PC-9 (cell line): ENCODE data around the gene ROBO1. TPM values are rescaled to one million over a fixed set of nuclear protein-coding genes. Genes with fewer than 3 reads are reported as not detected.
"Not testable (repeated sequence)": the region's sequence is repeated elsewhere in the genome, so short reads cannot be mapped to it uniquely, and the experiment has no call there.

Source experiments
- BruUV-seq: library from RNA; stranded (reverse); fragments of 400-500 nt; replicated peaks from 2 replicates; lab custom pipeline; 2021; lab: Mats Ljungman, UMichigan
- CTCF ChIA-PET: fragments of 300-600 bp; sonication (Branson Sonifier 250); formaldehyde crosslinking; loops from one replicate; lab custom pipeline; 2022; ENCODE audit warnings: antibody characterized with exemption; lab: Charles Lee
- POLR2A ChIA-PET: fragments of 300-600 bp; sonication (Branson Sonifier 250); formaldehyde crosslinking; loops from one replicate; lab custom pipeline; 2022; ENCODE audit warnings: antibody characterized with exemption; ENCODE audit not compliant: unreplicated experiment; lab: Charles Lee
- DNase-seq, 2 experiments: peaks; one replicate each; pipeline versions ENCODE4 v3.0.0 to v3.0.0-alpha.2; 2015 to 2022; ENCODE audit warnings: mixed read lengths in 1 of 2
- H2AFZ ChIP-seq: fragments of 200-600 bp; sonication (generic); 2 replicates; pipeline ENCODE4 v1.8.1; 2017; ENCODE audit warnings: antibody characterized with exemption
- H3F3A ChIP-seq: fragments of 200-600 bp; sonication (generic); 2 replicates; pipeline ENCODE4 v1.8.1; 2017; ENCODE audit warnings: antibody characterized with exemption, mild to moderate bottlenecking, low read depth; ENCODE audit not compliant: insufficient read depth
- H3K27ac ChIP-seq: fragments of 200-600 bp; sonication (generic); 2 replicates; pipeline ENCODE4 v1.6.1; 2016; ENCODE audit warnings: mixed run types
- H3K27me3 ChIP-seq: fragments of 200-600 bp; sonication (generic); 2 replicates; pipeline ENCODE4 v1.6.1; 2016; ENCODE audit warnings: low read depth, mixed run types; ENCODE audit not compliant: insufficient read depth
- H3K36me3 ChIP-seq: fragments of 200-600 bp; sonication (generic); 2 replicates; pipeline ENCODE4 v1.6.1; 2016; ENCODE audit warnings: low read depth, mixed run types
- H3K4me1 ChIP-seq: fragments of 200-600 bp; sonication (generic); replicated peaks from 2 replicates; pipeline ENCODE4 v1.6.1; 2016; ENCODE audit warnings: mixed run types; ENCODE audit not compliant: insufficient read depth
- H3K4me2 ChIP-seq: fragments of 200-600 bp; sonication (generic); 2 replicates; pipeline ENCODE4 v1.6.1; 2017; ENCODE audit warnings: mixed run types
- H3K4me3 ChIP-seq: fragments of 200-600 bp; sonication (generic); 2 replicates; pipeline ENCODE4 v1.6.1; 2016; ENCODE audit warnings: mixed run types
- H3K79me2 ChIP-seq: fragments of 200-600 bp; sonication (generic); 2 replicates; pipeline ENCODE4 v1.6.1; 2017; ENCODE audit warnings: low read depth, mixed run types
- H3K9me2 ChIP-seq: fragments of 200-600 bp; sonication (generic); 2 replicates; pipeline ENCODE4 v1.8.1; 2017; ENCODE audit warnings: mild to moderate bottlenecking; ENCODE audit not compliant: insufficient read depth
- H3K9me3 ChIP-seq: fragments of 200-600 bp; sonication (generic); 2 replicates; pipeline ENCODE4 v1.8.1; 2016; ENCODE audit warnings: low read depth; ENCODE audit not compliant: insufficient read depth
- H4K20me1 ChIP-seq: fragments of 200-600 bp; sonication (generic); 2 replicates; pipeline ENCODE4 v1.8.1; 2017; ENCODE audit not compliant: insufficient read depth
- EZH2 ChIP-seq: fragments of 200-600 bp; sonication (generic); IDR thresholded peaks from 2 replicates; pipeline ENCODE4 v1.8.0; 2017; ENCODE audit warnings: antibody characterized with exemption, low read depth
- intact Hi-C: fragments of 100-400 bp; cut with micrococcal nuclease; formaldehyde crosslinking; loops from one replicate; pipeline ENCODE4 v1.10.0; 2022; ENCODE audit not compliant: unreplicated experiment
- total RNA-seq: library from RNA; stranded (reverse); gene quantifications from 2 replicates; pipeline ENCODE4 v1.2.3, GENCODE V29; 2021
- TF ChIP-seq, protein P1 (sequence below): fragments of 200-600 bp; sonication (generic); conservative IDR thresholded peaks from 2 replicates; pipeline ENCODE4 v1.6.1; 2017; ENCODE audit warnings: mixed run types, antibody characterized with exemption, mild to moderate bottlenecking, moderate library complexity

The ROBO1 gene
- total RNA-seq, 1 experiment from 2014 or later, result 17.5 TPM

DNA sequence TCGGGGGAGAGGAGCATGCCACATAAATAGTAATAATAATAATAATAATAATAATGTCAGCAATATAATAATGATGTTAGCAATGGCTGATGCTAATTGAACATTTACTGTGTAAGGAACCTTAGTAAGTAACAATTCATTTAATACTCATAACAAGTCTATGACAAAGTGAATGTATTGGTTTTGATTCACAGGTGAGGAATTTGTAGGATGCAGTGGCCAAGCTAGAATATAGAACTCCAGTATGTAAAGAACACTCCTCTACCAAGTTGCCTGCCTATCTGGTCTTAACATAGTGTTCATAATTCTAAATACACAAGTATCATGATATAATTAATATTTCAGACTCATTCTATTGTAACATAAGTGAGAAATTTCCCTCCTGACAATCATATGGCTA is 1016.5 kb downstream of the ROBO1 start:
- Histone ChIP-seq H3K4me1 (peaks cover 17% of the 10 kb centered on the region), H3K27ac (no peak overlapping the region), H3K36me3 (no peaks in the 10 kb centered on the region), H3K4me2 (no peak overlapping the region), H3K9me3 (no peaks in the 10 kb centered on the region), H3K4me3 (no peak overlapping the region), H4K20me1 (no peaks in the 10 kb centered on the region), H3K27me3 (no peaks in the 10 kb centered on the region), H3K9me2 (no peaks in the 10 kb centered on the region), H3F3A (no peaks in the 10 kb centered on the region; the same call in 1 of the 2 replicates), H3K79me2 (no peaks in the 10 kb centered on the region), H2AFZ (no peak overlapping the region)
- CTCF ChIA-PET, result no interaction called here
- DNase-seq, result no peak
- POLR2A ChIA-PET, result no interaction called here
- TF ChIP-seq EZH2, result no peak
- TF ChIP-seq, protein P1, sequence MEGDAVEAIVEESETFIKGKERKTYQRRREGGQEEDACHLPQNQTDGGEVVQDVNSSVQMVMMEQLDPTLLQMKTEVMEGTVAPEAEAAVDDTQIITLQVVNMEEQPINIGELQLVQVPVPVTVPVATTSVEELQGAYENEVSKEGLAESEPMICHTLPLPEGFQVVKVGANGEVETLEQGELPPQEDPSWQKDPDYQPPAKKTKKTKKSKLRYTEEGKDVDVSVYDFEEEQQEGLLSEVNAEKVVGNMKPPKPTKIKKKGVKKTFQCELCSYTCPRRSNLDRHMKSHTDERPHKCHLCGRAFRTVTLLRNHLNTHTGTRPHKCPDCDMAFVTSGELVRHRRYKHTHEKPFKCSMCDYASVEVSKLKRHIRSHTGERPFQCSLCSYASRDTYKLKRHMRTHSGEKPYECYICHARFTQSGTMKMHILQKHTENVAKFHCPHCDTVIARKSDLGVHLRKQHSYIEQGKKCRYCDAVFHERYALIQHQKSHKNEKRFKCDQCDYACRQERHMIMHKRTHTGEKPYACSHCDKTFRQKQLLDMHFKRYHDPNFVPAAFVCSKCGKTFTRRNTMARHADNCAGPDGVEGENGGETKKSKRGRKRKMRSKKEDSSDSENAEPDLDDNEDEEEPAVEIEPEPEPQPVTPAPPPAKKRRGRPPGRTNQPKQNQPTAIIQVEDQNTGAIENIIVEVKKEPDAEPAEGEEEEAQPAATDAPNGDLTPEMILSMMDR, result no peak
- intact Hi-C loops, result no loop called here
- BruUV-seq, result no TSS peak

DNA sequence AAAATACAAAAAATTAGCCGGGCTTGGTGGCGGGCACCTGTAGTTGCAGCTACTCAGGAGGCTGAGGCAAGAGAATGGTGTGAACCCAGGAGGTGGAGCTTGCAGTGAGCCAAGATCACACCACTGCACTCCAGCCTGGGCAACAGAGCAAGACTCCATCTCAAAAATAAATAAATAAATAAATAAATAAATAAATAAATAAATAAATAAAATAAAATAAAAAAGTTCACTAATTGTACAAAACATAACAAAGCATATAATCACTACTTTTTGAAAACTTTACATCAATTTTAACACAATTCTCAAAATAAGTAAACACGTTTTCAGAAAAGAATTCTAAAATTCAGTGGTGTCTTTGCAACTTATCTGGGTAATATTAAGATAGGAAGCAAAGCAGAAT is 1017.5 kb downstream of the ROBO1 start:
- BruUV-seq, intact Hi-C loops: not testable (repeated sequence)

GRCh38 chr3:78749056-78749455 is 1018.7 kb downstream of the ROBO1 start:
- H3K36me3 ChIP-seq, result no peaks in the 10 kb centered on the region
- no peak for DNase-seq
- intact Hi-C loops, result no loop called here
- H2AFZ ChIP-seq, result no peak overlapping the region
- H3K27ac ChIP-seq, result no peak overlapping the region
- ChIA-PET CTCF (no interaction called here), POLR2A (no interaction called here)
- H3K4me3 ChIP-seq, result no peak overlapping the region
- H3K9me3 ChIP-seq, result no peaks in the 10 kb centered on the region
- no peaks in the 10 kb centered on the region for H3K27me3 ChIP-seq
- TF ChIP-seq, protein P1, result no peak
- TF ChIP-seq EZH2, result no peak
- H3K4me2 ChIP-seq, result no peak overlapping the region
- no peaks in the 10 kb centered on the region for H3K79me2 ChIP-seq
- no peaks in the 10 kb centered on the region for H3K9me2 ChIP-seq
- BruUV-seq, result no TSS peak
- H4K20me1 ChIP-seq, result no peaks in the 10 kb centered on the region
- H3F3A ChIP-seq, result no peaks in the 10 kb centered on the region
- H3K4me1 ChIP-seq, result peaks cover 11% of the 10 kb centered on the region

More for the DNA sequence above, 1017.5 kb downstream of the ROBO1 start:
- POLR2A ChIA-PET, H3K79me2 ChIP-seq, H3K4me2 ChIP-seq, DNase-seq, H3K9me3 ChIP-seq, H3F3A ChIP-seq, H4K20me1 ChIP-seq, H3K9me2 ChIP-seq, H3K36me3 ChIP-seq, H3K27ac ChIP-seq, H3K4me3 ChIP-seq, H2AFZ ChIP-seq, H3K27me3 ChIP-seq, CTCF ChIA-PET: not testable (repeated sequence)
- peaks cover 17% of the 10 kb centered on the region for H3K4me1 ChIP-seq

DNA sequence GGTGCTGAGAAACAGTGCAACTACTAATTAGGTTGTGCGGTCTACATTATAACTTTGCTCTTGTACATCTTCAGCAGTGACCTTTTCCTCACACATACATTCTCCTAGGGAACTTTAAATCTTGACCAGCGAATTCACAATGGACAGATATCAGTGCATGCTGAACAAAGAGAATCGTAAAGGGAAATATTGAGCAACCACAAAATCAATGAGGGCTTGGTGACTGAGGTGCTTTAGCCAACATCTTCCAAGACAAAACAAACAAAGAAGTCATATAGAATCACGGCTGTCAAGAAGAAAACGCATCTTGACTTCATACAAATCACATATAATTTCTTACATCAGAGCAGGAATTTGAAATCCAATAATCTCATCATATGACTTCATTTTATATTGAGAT is 1022.0 kb downstream of the ROBO1 start:
- CTCF ChIA-PET, result no interaction called here
- intact Hi-C loops, result no loop called here
- Histone ChIP-seq H3K79me2 (no peaks in the 10 kb centered on the region), H3K9me2 (no peaks in the 10 kb centered on the region), H3K27ac (no peak overlapping the region), H4K20me1 (no peaks in the 10 kb centered on the region), H2AFZ (no peak overlapping the region), H3K36me3 (no peaks in the 10 kb centered on the region), H3K4me2 (no peak overlapping the region), H3K27me3 (no peaks in the 10 kb centered on the region), H3K9me3 (no peaks in the 10 kb centered on the region), H3K4me3 (no peak overlapping the region), H3F3A (no peaks in the 10 kb centered on the region), H3K4me1 (no peaks in the 10 kb centered on the region)
- no TSS peak for BruUV-seq
- no peak for DNase-seq
- TF ChIP-seq, protein P1, result no peak
- no peak for TF ChIP-seq EZH2
- POLR2A ChIA-PET, result no interaction called here
